Hepatocyte (in vitro differentiated cells): ENCODE results near the gene MYO1A. TPM values are rescaled to one million over a fixed set of nuclear protein-coding genes. Genes with fewer than 3 reads are reported as not detected.
A peak's percentile ranks its signal among the peaks of the same experiment; 100 is the strongest.
"Not testable (repeated sequence)": the region's sequence is repeated elsewhere in the genome, so short reads cannot be mapped to it uniquely, and the experiment has no call there.

Experiments
- DNase-seq: peaks from one replicate; pipeline ENCODE4 v3.0.0-alpha.2; 2016; ENCODE audit warnings: low spot score
- H2AFZ ChIP-seq: fragments of 200-600 bp; sonication (generic); 2 replicates; pipeline ENCODE4 v1.6.0; 2016; ENCODE audit warnings: antibody characterized with exemption, mild to moderate bottlenecking
- H3K27ac ChIP-seq: fragments of 200-600 bp; sonication (generic); 2 replicates; pipeline ENCODE4 v1.5.1; 2016; ENCODE audit warnings: mild to moderate bottlenecking
- H3K27me3 ChIP-seq: fragments of 200-600 bp; sonication (generic); 2 replicates; pipeline ENCODE4 v1.6.1; 2016
- H3K36me3 ChIP-seq: fragments of 200-600 bp; sonication (generic); replicated peaks from 2 replicates; pipeline ENCODE4 v1.5.1; 2016; ENCODE audit warnings: low read depth; ENCODE audit not compliant: insufficient read depth
- H3K4me1 ChIP-seq: fragments of 200-600 bp; sonication (generic); 2 replicates; pipeline ENCODE4 v1.5.1; 2016; ENCODE audit warnings: mild to moderate bottlenecking, moderate library complexity; ENCODE audit not compliant: insufficient read depth
- H3K4me2 ChIP-seq: fragments of 200-600 bp; sonication (generic); 2 replicates; pipeline ENCODE4 v1.6.0; 2016
- H3K4me3 ChIP-seq: fragments of 200-600 bp; sonication (generic); 2 replicates; pipeline ENCODE4 v1.5.1; 2016; ENCODE audit warnings: mild to moderate bottlenecking
- H3K79me2 ChIP-seq: fragments of 200-600 bp; sonication (generic); 2 replicates; pipeline ENCODE4 v1.6.0; 2017; ENCODE audit warnings: mild to moderate bottlenecking
- H3K9me2 ChIP-seq: fragments of 200-600 bp; sonication (generic); replicated peaks from 2 replicates; pipeline ENCODE4 v1.6.0; 2017; ENCODE audit warnings: mild to moderate bottlenecking; ENCODE audit not compliant: insufficient read depth
- H3K9me3 ChIP-seq: fragments of 200-600 bp; sonication (generic); 2 replicates; pipeline ENCODE4 v1.5.1; 2016; ENCODE audit warnings: low read depth, mild to moderate bottlenecking
- H4K20me1 ChIP-seq: fragments of 200-600 bp; sonication (generic); 2 replicates; pipeline ENCODE4 v1.6.0; 2016; ENCODE audit warnings: mild to moderate bottlenecking; ENCODE audit not compliant: insufficient read depth, poor library complexity, severe bottlenecking
- CTCF ChIP-seq: fragments of 200-600 bp; sonication (generic); IDR thresholded peaks from 2 replicates; pipeline ENCODE4 v1.5.1; 2016; ENCODE audit warnings: antibody characterized with exemption, mild to moderate bottlenecking; ENCODE audit not compliant: poor library complexity
- EZH2 ChIP-seq: fragments of 200-600 bp; sonication (generic); IDR thresholded peaks from 2 replicates; pipeline ENCODE4 v1.6.1; 2016; ENCODE audit warnings: antibody characterized with exemption, mild to moderate bottlenecking, borderline replicate concordance
- EZH2phosphoT487 ChIP-seq: fragments of 200-600 bp; sonication (generic); IDR thresholded peaks from one replicate; pipeline ENCODE4 v1.6.1; 2018; ENCODE audit warnings: antibody characterized with exemption, mild to moderate bottlenecking, low read depth, moderate library complexity; ENCODE audit not compliant: unreplicated experiment, severe bottlenecking
- WGBS: methylation state at CpG from one replicate; pipeline ENCODE4 v1.1.6; 2016; ENCODE audit warnings: low lambda C conversion rate; ENCODE audit errors: missing lambda C conversion rate; 5-methylcytosine and 5-hydroxymethylcytosine counted together
- polyA plus RNA-seq: library from polyadenylated mRNA; unstranded; fragments of >200 nt; fragmentation: Nextera tagmentation; extraction: Ambion mirVana; gene quantifications from 2 replicates; pipeline ENCODE4 v1.2.1, GENCODE V29; 2016
- total RNA-seq: library from RNA; depleted of rRNA; stranded (reverse); fragments of >200 nt; gene quantifications from 2 replicates; pipeline ENCODE4 v1.2.3, GENCODE V29; 2014

MYO1A gene
- total and polyA plus RNA-seq, 2 experiments from 2014 or later: 23.8 to 29.2 TPM

- Histone ChIP-seq H3K36me3 (no peaks in the 10 kb centered on the region), H3K4me3 (no peak overlapping the region), H3K9me2 (no peaks in the 10 kb centered on the region), H3K27me3 (no peaks in the 10 kb centered on the region), H3K79me2 (no peaks in the 10 kb centered on the region), H4K20me1 (no peaks in the 10 kb centered on the region), H3K4me2 (peak overlapping the region; percentile 28), H3K27ac (no peak overlapping the region), H2AFZ (no peak overlapping the region), H3K4me1 (peaks cover 4% of the 10 kb centered on the region), H3K9me3 (no peaks in the 10 kb centered on the region)
- TF ChIP-seq EZH2 (no peak), EZH2phosphoT487 (no peak), CTCF (no peak)
- 49% methylated on average over 5 of the region's 5 CpGs for WGBS
- peak; percentile 63 for DNase-seq
Observed at GRCh38 chr12:56988207-56988739, 61.7 kb downstream of the MYO1A start.

GRCh38 chr12:56987551-56988053, 62.3 kb downstream of the MYO1A start:
- WGBS: 29% methylated on average over 11 of the region's 11 CpGs
- DNase-seq: peak; percentile 90

GRCh38 chr12:56987011-56987410, 62.9 kb downstream of the MYO1A start:
- Histone ChIP-seq H3K36me3 (no peaks in the 10 kb centered on the region), H3K27ac (no peak overlapping the region), H3K79me2 (no peaks in the 10 kb centered on the region), H3K4me3 (no peak overlapping the region), H3K9me3 (no peaks in the 10 kb centered on the region), H4K20me1 (no peaks in the 10 kb centered on the region), H3K27me3 (no peaks in the 10 kb centered on the region), H2AFZ (no peak overlapping the region), H3K4me1 (peaks cover 4% of the 10 kb centered on the region), H3K4me2 (no peak overlapping the region), H3K9me2 (no peaks in the 10 kb centered on the region)
- DNase-seq: no peak
- TF ChIP-seq EZH2 (no peak), EZH2phosphoT487 (no peak), CTCF (no peak)

More at GRCh38 chr12:56987551-56988053, 62.3 kb downstream of the MYO1A start:
- H4K20me1 ChIP-seq: no peaks in the 10 kb centered on the region
- no peaks in the 10 kb centered on the region for H3K27me3 ChIP-seq
- no peaks in the 10 kb centered on the region for H3K9me3 ChIP-seq
- no peak overlapping the region for H2AFZ ChIP-seq
- peaks cover 4% of the 10 kb centered on the region for H3K4me1 ChIP-seq
- no peaks in the 10 kb centered on the region for H3K79me2 ChIP-seq
- H3K27ac ChIP-seq: no peak overlapping the region
- no peak overlapping the region for H3K4me2 ChIP-seq
- no peaks in the 10 kb centered on the region for H3K9me2 ChIP-seq
- no peak overlapping the region for H3K4me3 ChIP-seq
- TF ChIP-seq EZH2 (no peak), CTCF (peak; percentile 91), EZH2phosphoT487 (no peak)
- no peaks in the 10 kb centered on the region for H3K36me3 ChIP-seq

- not testable (repeated sequence) for H4K20me1 ChIP-seq, H3K79me2 ChIP-seq, H3K4me1 ChIP-seq, H3K9me2 ChIP-seq, H3K9me3 ChIP-seq, H3K4me3 ChIP-seq, H3K4me2 ChIP-seq, H3K36me3 ChIP-seq, H3K27me3 ChIP-seq, H2AFZ ChIP-seq
- WGBS: 42% methylated on average over 5 of the region's 6 CpGs
- H3K27ac ChIP-seq: peak overlapping the region; percentile 61
- peak; percentile 82 for DNase-seq
Observed at GRCh38 chr12:56985714-56986113, 64.2 kb downstream of the MYO1A start.
